ENCODE measurements around the gene C5orf58. TPM values are rescaled to one million over a fixed set of nuclear protein-coding genes. Genes with fewer than 3 reads are reported as not detected.
A peak's percentile ranks its signal among the peaks of the same experiment; 100 is the strongest.

The C5orf58 gene
- polyA plus RNA-seq, 6 donors from 2014 or later, result not detected

DNA sequence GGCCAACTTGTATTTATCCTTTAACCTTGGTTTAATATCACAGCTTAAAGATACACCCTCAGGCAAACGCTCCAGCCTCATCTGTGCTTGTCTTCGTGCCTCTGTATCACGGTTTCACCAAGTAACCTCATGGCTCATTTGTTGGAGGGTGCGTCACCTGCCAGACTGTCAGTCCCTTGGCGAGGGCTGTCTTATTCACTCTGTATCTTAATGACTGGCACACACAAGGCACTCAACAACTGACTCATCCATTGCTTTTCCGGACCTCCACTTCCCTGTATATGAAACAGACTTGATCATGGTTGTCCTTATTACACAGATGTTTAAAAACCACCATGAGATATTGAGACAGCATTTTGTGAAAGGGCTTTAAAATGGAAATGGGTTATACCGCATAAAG, 36.8 kb downstream of the C5orf58 start:
- H3K27me3 Mint-ChIP-seq, result peaks cover 0 to 12% (median 9%) of the 10 kb centered on the region in 3 donors
- peak overlapping the region in 1 of 8 donors; percentile 38 for H3K4me3 Mint-ChIP-seq
- DNase-seq (no peak), ATAC-seq (ENCODE audit: low read depth in 2 of 2) (no peak)
- peaks cover 25 to 30% (median 26%) of the 10 kb centered on the region in 3 donors for H3K4me1 Mint-ChIP-seq
- H3K27ac Mint-ChIP-seq, result peak overlapping the region in 1 of 6 donors; percentile 77
- H3K36me3 Mint-ChIP-seq, result peaks cover 0 to 13% of the 10 kb centered on the region in 2 donors
- no peaks in the 10 kb centered on the region for H3K9me3 Mint-ChIP-seq

DNA sequence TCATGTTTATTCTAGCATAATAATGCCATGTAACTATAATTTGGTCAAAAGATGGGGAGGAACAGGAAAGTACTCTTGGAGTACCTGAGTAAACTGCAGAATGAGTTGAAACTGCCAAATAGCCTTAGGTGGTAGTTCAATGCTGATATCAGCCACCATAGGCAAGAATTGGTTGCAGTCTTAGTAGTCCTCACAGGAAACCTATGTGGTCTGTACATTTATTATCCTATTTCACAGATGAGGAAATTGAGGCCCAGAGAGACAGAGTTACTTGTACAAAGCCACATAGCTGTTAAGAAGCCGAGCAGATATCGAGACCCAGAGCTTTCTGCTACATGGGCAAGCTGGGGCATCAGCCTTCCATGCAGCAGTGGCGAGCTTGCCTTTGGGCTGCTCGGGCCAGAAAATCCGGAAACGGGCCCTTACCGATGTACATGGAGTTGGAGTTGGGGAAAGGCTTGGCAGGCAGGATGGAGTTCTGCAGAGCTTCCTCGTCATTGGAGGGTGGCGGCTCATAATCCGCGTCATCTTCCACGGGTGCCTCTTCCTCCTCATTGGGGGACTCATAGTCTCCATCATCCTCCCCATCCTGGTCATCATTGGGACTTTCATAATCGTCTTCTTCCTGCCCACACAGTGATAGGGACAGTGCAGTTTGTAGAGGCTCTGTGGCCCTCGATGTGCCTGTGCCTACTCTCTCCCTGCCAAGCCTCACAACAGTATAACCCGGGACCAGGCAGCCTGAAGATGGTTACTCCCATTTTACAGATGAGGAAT, 37.7 kb downstream of the C5orf58 start:
- peak overlapping the region in 1 of 8 donors; percentile 65 for H3K4me3 Mint-ChIP-seq
- DNase-seq (no peak), ATAC-seq (ENCODE audit: low read depth in 2 of 2) (no peak)
- peaks cover 26 to 35% (median 27%) of the 10 kb centered on the region in 3 donors for H3K4me1 Mint-ChIP-seq
- H3K36me3 Mint-ChIP-seq, result peaks cover 2 to 14% of the 10 kb centered on the region in 2 donors
- no peaks in the 10 kb centered on the region for H3K9me3 Mint-ChIP-seq
- peaks cover 0 to 12% (median 9%) of the 10 kb centered on the region in 3 donors for H3K27me3 Mint-ChIP-seq
- peak overlapping the region in 1 of 6 donors; percentile 49 for H3K27ac Mint-ChIP-seq

DNA sequence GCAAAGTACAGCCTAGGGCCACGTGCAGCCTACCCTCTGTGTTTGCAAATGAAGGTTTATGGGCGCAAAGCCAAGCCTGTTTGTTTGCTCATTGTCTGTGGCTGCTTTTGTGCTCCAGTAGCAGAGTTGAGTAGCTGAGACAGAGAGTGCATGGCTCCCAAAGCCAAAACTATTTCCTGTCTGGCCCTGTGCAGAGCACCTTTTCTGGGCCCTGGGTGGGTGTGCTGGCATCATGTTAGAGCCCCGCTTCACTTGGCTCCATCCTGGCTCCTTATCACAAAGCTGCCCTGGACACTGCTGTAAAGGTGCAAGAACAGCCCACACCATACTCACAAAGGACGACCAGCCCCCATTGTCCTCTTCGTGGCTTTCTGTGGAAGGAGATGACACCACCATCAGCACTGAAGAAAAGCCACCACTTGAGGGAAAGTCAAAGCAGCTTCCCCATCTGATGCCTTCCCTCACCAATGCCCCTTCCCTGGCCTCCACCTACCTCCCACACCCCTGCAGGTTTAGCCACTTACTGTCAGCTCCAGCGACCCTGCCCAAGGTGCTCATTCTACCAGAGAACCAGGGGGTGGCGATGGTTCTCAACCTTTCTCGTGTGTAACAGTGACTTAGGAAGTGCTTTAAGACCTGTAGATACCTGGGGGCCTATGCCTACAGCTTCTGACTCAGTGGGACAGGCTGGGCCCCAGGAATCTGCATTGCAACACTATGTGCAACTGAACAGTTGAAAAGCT, 41.4 kb downstream of the C5orf58 start:
- peak overlapping the region in 1 of 6 donors; percentile 61 for H3K27ac Mint-ChIP-seq
- H3K4me3 Mint-ChIP-seq, result peak overlapping the region in 1 of 8 donors; percentile 79
- peaks cover 9 to 14% of the 10 kb centered on the region in 2 donors for H3K36me3 Mint-ChIP-seq
- no peaks in the 10 kb centered on the region for H3K27me3 Mint-ChIP-seq
- ATAC-seq (ENCODE audit: low read depth in 2 of 2) (peak; percentile 24 to 31), DNase-seq (peak; percentile 47)
- H3K4me1 Mint-ChIP-seq, result peaks cover 39 to 51% (median 48%) of the 10 kb centered on the region in 3 donors
- H3K9me3 Mint-ChIP-seq, result no peaks in the 10 kb centered on the region

DNA sequence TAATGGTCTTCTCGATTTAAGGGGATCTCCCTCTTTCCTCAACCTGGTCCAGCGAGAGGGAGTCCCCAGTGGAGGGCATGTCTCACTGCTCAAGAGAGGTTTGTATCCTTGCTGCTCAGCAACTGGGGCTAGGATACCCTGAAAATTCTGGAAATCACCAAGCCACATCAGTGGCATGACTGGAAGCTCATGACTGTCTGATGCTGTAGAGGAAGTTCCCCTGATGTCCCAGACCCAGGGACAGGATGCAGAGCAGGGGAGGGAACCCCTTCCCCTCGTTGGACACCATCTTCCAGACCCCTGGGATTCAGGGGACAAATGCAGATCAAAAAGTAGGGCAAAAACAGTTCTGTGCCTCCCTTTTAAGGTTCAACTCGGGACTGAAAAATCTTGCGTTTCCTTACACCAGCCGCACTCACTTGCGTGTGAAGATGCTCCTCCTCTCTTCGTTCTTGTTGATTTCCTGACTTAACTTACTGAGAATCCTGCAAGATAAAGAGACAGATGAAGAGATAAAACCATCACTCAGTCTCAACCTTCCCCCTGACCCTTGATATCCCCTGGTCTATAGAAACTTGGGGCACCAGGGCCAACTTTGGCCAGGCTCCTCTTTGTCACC, 42.7 kb downstream of the C5orf58 start:
- H3K27ac Mint-ChIP-seq, result peak overlapping the region in 3 of 6 donors; percentile 26 to 83 (median 79)
- H3K4me1 Mint-ChIP-seq, result peaks cover 47 to 60% (median 56%) of the 10 kb centered on the region in 3 donors
- DNase-seq (no peak), ATAC-seq (ENCODE audit: low read depth in 2 of 2) (peak in 1 of 2 donors; percentile 6)
- H3K27me3 Mint-ChIP-seq, result no peaks in the 10 kb centered on the region
- H3K9me3 Mint-ChIP-seq, result no peaks in the 10 kb centered on the region
- peaks cover 9 to 14% of the 10 kb centered on the region in 2 donors for H3K36me3 Mint-ChIP-seq
- H3K4me3 Mint-ChIP-seq, result peak overlapping the region in 2 of 8 donors; percentile 5 to 59

DNA sequence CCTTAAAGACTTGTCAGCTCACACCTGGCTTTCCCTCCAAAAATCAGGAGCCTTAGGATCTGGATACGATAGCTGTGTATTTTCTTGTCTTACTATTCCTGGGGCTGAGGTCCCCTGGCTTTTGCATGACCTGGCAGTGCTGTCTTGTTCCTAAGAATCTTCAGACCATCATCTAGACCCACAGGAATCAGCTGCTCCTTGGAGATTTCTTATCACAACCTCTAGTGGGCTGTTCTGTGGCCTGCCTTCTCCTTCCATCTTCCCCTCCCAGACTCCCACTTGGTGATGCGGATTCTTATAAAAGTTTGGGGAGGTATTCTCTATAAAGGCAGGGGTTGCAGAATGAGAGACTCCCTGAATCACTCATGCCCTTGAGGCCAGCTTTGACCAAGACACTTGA, 43.4 kb downstream of the C5orf58 start:
- H3K27me3 Mint-ChIP-seq, result no peaks in the 10 kb centered on the region
- H3K4me3 Mint-ChIP-seq, result peak overlapping the region in 4 of 8 donors; percentile 25 to 81 (median 46)
- H3K27ac Mint-ChIP-seq, result peak overlapping the region in 4 of 6 donors; percentile 24 to 79 (median 42)
- peaks cover 8 to 9% of the 10 kb centered on the region in 2 donors for H3K36me3 Mint-ChIP-seq
- peaks cover 47 to 60% (median 57%) of the 10 kb centered on the region in 3 donors for H3K4me1 Mint-ChIP-seq
- no peak for DNase-seq
- ATAC-seq (ENCODE audit: low read depth in 2 of 2), result no peak
- no peaks in the 10 kb centered on the region for H3K9me3 Mint-ChIP-seq

DNA sequence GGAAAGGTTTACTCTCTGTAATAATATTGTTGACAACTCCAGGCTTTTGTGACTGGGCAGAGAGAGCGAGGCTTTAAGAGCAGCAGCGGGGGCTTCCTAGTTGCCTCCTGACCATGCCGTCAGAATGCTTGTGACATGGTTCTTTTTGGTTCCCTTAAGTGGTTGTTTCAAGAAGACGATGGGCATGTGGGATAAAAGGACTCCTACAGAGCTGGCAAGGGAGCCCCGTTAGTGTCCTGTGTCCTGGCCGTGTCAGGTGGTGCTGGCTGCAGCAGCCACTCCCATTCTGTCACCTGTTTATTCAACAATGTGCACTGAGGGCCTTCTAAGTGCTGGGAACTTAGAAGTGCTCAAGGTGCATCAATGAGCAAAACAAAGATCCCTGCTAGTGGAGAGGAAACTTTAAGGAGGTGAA, 45.1 kb downstream of the C5orf58 start:
- DNase-seq, result no peak
- H3K36me3 Mint-ChIP-seq, result peaks cover 7 to 9% of the 10 kb centered on the region in 2 donors

DNA sequence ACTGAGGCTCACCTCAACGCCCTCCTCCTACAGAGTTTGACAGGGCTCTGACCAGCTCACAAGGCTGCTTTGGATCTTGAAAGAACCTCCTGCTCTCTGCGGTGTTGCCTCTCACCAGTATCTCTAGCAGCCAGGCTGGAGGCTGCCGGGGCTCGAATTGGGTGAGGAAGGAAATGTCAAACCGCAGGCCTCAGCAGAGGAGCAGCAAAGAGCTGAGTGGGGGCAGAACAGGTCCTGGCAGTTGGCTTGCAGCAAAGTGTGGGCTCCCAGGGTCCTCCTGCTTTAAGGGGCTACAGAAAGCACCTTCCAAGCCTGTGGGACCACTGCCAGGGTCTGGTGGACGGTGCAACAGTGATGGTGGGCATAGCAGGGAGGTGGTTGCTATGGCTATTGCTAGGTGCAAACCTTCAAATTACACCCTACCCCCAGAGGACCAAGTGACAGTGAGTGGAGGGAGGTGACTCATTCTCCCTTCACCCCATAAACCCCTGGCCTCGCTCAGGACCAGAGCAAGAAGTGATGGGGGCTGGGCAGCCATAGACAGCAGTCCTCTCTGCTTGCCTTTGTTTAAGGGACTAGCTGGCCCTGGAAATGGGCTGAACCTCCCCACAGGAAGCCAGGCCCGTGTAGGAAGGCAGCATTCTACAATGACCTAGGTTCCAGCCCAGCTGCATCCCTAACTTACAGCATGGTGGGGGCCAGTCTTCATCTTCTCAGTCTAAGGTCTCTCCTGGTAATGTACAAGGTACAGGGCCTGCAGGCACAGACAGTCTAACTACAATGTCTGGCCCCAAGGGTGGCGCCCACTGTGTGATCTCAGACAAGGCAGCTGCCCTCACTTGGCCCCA, 46.0 kb downstream of the C5orf58 start:
- Mint-ChIP-seq H3K4me3 (peak overlapping the region in 7 of 8 donors; percentile 63 to 92 (median 84)), H3K4me1 (peaks cover 56 to 65% (median 57%) of the 10 kb centered on the region in 3 donors), H3K36me3 (peaks cover 16 to 18% of the 10 kb centered on the region in 2 donors), H3K9me3 (peaks cover 0 to 8% (median 6%) of the 10 kb centered on the region in 7 donors), H3K27me3 (no peaks in the 10 kb centered on the region), H3K27ac (peak overlapping the region in 5 of 6 donors; percentile 11 to 92 (median 79))
- DNase-seq (peak; percentile 65), ATAC-seq (ENCODE audit: low read depth in 2 of 2) (peak; percentile 88 to 91)

More for the DNA sequence above, 45.1 kb downstream of the C5orf58 start:
- Mint-ChIP-seq H3K4me3 (peak overlapping the region in 7 of 8 donors; percentile 72 to 86 (median 78)), H3K4me1 (peaks cover 50 to 65% (median 57%) of the 10 kb centered on the region in 3 donors), H3K9me3 (no peaks in the 10 kb centered on the region), H3K27ac (peak overlapping the region in 2 of 6 donors; percentile 60 to 79), H3K27me3 (no peaks in the 10 kb centered on the region)
- ATAC-seq (ENCODE audit: low read depth in 2 of 2), result no peak

DNA sequence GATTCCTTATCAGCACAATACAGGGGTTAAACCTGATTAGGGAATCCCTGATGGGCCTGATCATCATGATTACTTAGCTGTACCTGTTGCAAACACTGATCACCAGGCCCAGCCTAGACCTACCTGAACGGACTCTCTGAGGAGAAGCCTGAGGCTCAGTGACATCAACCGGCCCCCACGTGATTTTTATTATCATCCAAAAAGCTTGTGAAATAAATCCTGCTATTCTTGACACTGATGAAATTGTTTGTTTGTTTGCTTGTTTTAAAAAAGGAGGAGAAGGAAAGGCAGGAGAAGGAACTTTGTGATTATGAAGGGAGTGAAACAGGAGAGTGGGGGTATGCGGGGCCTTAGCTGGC, 46.7 kb downstream of the C5orf58 start:
- Mint-ChIP-seq H3K4me1 (peaks cover 53 to 59% (median 53%) of the 10 kb centered on the region in 3 donors), H3K4me3 (peak overlapping the region in 4 of 8 donors; percentile 80 to 92 (median 84)), H3K36me3 (peaks cover 18 to 19% of the 10 kb centered on the region in 2 donors), H3K27me3 (no peaks in the 10 kb centered on the region), H3K27ac (peak overlapping the region in 2 of 6 donors; percentile 21 to 79), H3K9me3 (peaks cover 2 to 12% (median 6%) of the 10 kb centered on the region in 7 donors)
- no peak for ATAC-seq (ENCODE audit: low read depth in 2 of 2)
- DNase-seq, result no peak

DNA sequence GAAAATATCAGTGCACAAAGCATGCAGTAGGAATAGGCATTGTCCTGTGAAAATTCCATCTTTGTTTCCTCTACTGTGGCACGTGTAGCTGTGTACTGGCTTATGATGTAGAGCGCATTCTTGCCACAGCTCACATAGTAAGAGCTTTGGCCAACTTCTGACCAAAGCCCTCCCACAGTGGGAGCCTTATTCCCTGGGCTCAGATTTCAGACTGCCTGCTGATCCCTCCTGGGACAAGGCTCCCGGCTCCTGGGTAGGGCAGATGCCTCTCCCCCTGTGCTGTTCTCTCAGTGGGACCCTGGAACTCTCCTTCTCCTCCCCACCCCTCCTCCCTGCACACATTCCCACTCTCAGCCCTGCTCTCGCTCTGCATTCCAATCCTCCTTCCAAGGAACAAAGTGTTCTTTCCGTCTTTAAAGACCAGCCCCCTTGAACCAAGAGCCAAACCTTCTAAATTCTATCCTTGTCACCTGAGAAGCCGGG, 47.3 kb downstream of the C5orf58 start:
- ATAC-seq (ENCODE audit: low read depth in 2 of 2) (no peak), DNase-seq (no peak)
- Mint-ChIP-seq H3K9me3 (peaks cover 4 to 18% (median 8%) of the 10 kb centered on the region in 7 donors), H3K27me3 (no peaks in the 10 kb centered on the region), H3K4me1 (peaks cover 50 to 56% (median 52%) of the 10 kb centered on the region in 3 donors), H3K36me3 (peaks cover 20 to 21% of the 10 kb centered on the region in 2 donors), H3K4me3 (peak overlapping the region in 2 of 8 donors; percentile 21 to 81), H3K27ac (peak overlapping the region in 2 of 6 donors; percentile 15 to 79)

DNA sequence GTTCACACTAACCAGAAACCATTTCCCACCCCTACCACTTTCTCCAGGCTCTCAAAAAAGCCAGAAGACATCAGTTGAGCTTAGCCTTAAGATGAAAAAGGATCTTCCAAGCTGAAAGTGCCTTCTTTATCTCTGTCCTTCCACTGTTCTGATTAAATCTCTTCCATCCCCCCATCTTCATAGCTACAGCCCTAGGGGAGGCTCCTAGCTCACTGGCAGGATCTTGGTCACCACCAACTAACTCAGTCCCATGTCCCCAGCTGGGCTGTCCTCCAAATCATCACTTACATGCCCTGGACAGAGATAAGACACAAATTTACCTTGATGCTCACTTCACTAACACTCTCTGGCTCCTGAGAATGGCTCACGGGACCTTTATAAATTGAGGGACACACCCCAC, 50.5 kb downstream of the C5orf58 start:
- Mint-ChIP-seq H3K4me1 (peaks cover 32 to 37% (median 36%) of the 10 kb centered on the region in 3 donors), H3K27me3 (peaks cover 0 to 15% (median 6%) of the 10 kb centered on the region in 3 donors), H3K27ac (peak overlapping the region in 1 of 6 donors; percentile 49), H3K36me3 (peaks cover 22 to 53% of the 10 kb centered on the region in 2 donors), H3K4me3 (no peak overlapping the region), H3K9me3 (peaks cover 5 to 28% (median 16%) of the 10 kb centered on the region in 7 donors)
- DNase-seq (no peak), ATAC-seq (ENCODE audit: low read depth in 2 of 2) (no peak)

DNA sequence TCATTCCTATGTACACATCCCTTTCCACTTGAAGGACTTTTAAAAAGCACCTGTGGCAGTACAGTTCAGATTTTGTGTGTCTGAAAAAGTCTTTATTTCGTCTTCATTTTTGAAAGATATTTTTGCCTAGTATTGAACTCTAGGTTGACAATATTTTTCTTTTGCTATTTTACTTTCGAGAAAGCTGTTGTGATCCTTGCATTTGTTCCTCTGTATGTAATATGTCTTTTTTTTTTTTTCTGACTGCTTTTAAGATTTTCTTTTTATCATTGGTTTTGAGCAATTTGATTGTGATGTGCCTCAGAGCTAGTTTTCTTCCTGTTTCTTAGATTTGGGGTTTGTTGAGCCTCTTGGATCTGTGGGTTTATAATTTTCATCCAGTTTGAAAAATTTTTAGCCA, 51.4 kb downstream of the C5orf58 start:
- ATAC-seq (ENCODE audit: low read depth in 2 of 2), result no peak
- Mint-ChIP-seq H3K9me3 (peaks cover 5 to 28% (median 16%) of the 10 kb centered on the region in 7 donors), H3K4me3 (no peak overlapping the region), H3K27me3 (peaks cover 0 to 17% (median 15%) of the 10 kb centered on the region in 3 donors), H3K36me3 (peaks cover 26 to 62% of the 10 kb centered on the region in 2 donors), H3K27ac (peak overlapping the region in 1 of 6 donors; percentile 36), H3K4me1 (peaks cover 28 to 32% (median 30%) of the 10 kb centered on the region in 3 donors)
- no peak for DNase-seq

DNA sequence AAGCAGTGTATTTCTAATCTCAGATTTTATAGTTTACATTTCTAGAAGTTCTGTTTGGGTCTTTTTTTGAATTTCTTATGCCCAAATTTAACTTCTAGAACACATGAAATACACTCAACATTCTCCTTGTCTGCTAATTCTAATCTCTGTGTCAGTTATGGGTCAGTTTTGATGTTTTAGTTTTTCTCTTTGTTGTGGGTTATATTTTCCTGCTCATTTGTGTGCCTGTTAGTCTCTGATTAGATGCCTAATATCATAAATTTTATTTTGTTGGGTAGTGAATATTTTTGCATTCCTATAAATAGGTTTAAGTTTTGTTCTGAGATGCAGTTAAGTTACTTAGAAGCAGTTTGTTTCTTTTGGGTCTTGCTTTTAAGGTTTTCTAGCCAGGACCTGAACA, 52.4 kb downstream of the C5orf58 start:
- no peak overlapping the region for H3K27ac Mint-ChIP-seq
- H3K9me3 Mint-ChIP-seq, result peaks cover 5 to 28% (median 16%) of the 10 kb centered on the region in 7 donors
- peaks cover 7 to 25% (median 23%) of the 10 kb centered on the region in 3 donors for H3K27me3 Mint-ChIP-seq
- H3K36me3 Mint-ChIP-seq, result peaks cover 27 to 72% of the 10 kb centered on the region in 2 donors
- DNase-seq, result no peak
- no peak for ATAC-seq (ENCODE audit: low read depth in 2 of 2)
- H3K4me1 Mint-ChIP-seq, result peaks cover 19 to 28% (median 23%) of the 10 kb centered on the region in 3 donors
- H3K4me3 Mint-ChIP-seq, result no peak overlapping the region
